ENCODE results near the gene SPPL3. TPM values are rescaled to one million over a fixed set of nuclear protein-coding genes. Genes with fewer than 3 reads are reported as not detected.

Gene SPPL3
- total RNA-seq, 3 donors from 2014 or later = 21.6 to 28.0 (median 22.8) TPM

- H3K36me3 Mint-ChIP-seq (ENCODE audit: insufficient read depth) = no peaks in the 10 kb centered on the region
- DNase-seq (no peak), ATAC-seq (no peak)
- H3K27me3 Mint-ChIP-seq (ENCODE audit: low read depth) = peaks cover 5% of the 10 kb centered on the region
- no peaks in the 10 kb centered on the region for H3K4me1 Mint-ChIP-seq (ENCODE audit: low read depth)
- H3K9me3 Mint-ChIP-seq = no peaks in the 10 kb centered on the region
- no peak overlapping the region for H3K4me3 Mint-ChIP-seq
Measured at GRCh38 chr12:120932956-120933526, 28.9 kb upstream of the SPPL3 start.

GRCh38 chr12:120932058-120932457 is 27.9 kb upstream of the SPPL3 start:
- no peak for ATAC-seq
- DNase-seq = no peak
- Mint-ChIP-seq H3K36me3 (ENCODE audit: insufficient read depth) (no peaks in the 10 kb centered on the region), H3K4me3 (no peak overlapping the region), H3K9me3 (no peaks in the 10 kb centered on the region), H3K4me1 (ENCODE audit: low read depth) (no peaks in the 10 kb centered on the region), H3K27me3 (ENCODE audit: low read depth) (no peaks in the 10 kb centered on the region)

- no peaks in the 10 kb centered on the region for H3K27me3 Mint-ChIP-seq (ENCODE audit: low read depth)
- no peaks in the 10 kb centered on the region for H3K4me1 Mint-ChIP-seq (ENCODE audit: low read depth)
- no peak for ATAC-seq
Measured at GRCh38 chr12:120930032-120930431, 25.9 kb upstream of the SPPL3 start.

GRCh38 chr12:120928864-120929652 is 24.9 kb upstream of the SPPL3 start:
- DNase-seq (no peak), ATAC-seq (no peak)
- Mint-ChIP-seq H3K4me1 (ENCODE audit: low read depth) (no peaks in the 10 kb centered on the region), H3K36me3 (ENCODE audit: insufficient read depth) (no peaks in the 10 kb centered on the region), H3K27me3 (ENCODE audit: low read depth) (no peaks in the 10 kb centered on the region), H3K9me3 (no peaks in the 10 kb centered on the region), H3K4me3 (no peak overlapping the region)

More at GRCh38 chr12:120930032-120930431, 25.9 kb upstream of the SPPL3 start:
- H3K36me3 Mint-ChIP-seq (ENCODE audit: insufficient read depth) = no peaks in the 10 kb centered on the region
- no peak for DNase-seq
- no peak overlapping the region for H3K4me3 Mint-ChIP-seq
- no peaks in the 10 kb centered on the region for H3K9me3 Mint-ChIP-seq

- Mint-ChIP-seq H3K4me1 (ENCODE audit: low read depth) (no peaks in the 10 kb centered on the region), H3K27me3 (ENCODE audit: low read depth) (no peaks in the 10 kb centered on the region), H3K4me3 (no peak overlapping the region), H3K36me3 (ENCODE audit: insufficient read depth) (no peaks in the 10 kb centered on the region), H3K9me3 (no peaks in the 10 kb centered on the region)
- DNase-seq (no peak), ATAC-seq (no peak)
Measured at GRCh38 chr12:120925740-120926563, 21.8 kb upstream of the SPPL3 start.

GRCh38 chr12:120922279-120922678 is 18.1 kb upstream of the SPPL3 start:
- Mint-ChIP-seq H3K27me3 (ENCODE audit: low read depth) (no peaks in the 10 kb centered on the region), H3K4me1 (ENCODE audit: low read depth) (no peaks in the 10 kb centered on the region), H3K9me3 (peaks cover 9% of the 10 kb centered on the region), H3K4me3 (no peak overlapping the region), H3K36me3 (ENCODE audit: insufficient read depth) (no peaks in the 10 kb centered on the region)
- ATAC-seq (no peak), DNase-seq (no peak)

- no peaks in the 10 kb centered on the region for H3K36me3 Mint-ChIP-seq (ENCODE audit: insufficient read depth)
Measured at GRCh38 chr12:120921637-120922036, 17.5 kb upstream of the SPPL3 start.

GRCh38 chr12:120920178-120920577 is 16.0 kb upstream of the SPPL3 start:
- Mint-ChIP-seq H3K4me1 (ENCODE audit: low read depth) (no peaks in the 10 kb centered on the region), H3K36me3 (ENCODE audit: insufficient read depth) (no peaks in the 10 kb centered on the region), H3K27me3 (ENCODE audit: low read depth) (peaks cover 3% of the 10 kb centered on the region), H3K4me3 (no peak overlapping the region), H3K9me3 (peaks cover 15% of the 10 kb centered on the region)
- ATAC-seq (no peak), DNase-seq (no peak)

More at GRCh38 chr12:120921637-120922036, 17.5 kb upstream of the SPPL3 start:
- Mint-ChIP-seq H3K27me3 (ENCODE audit: low read depth) (peaks cover 3% of the 10 kb centered on the region), H3K4me3 (no peak overlapping the region), H3K9me3 (peaks cover 14% of the 10 kb centered on the region), H3K4me1 (ENCODE audit: low read depth) (no peaks in the 10 kb centered on the region)
- DNase-seq (no peak), ATAC-seq (no peak)

GRCh38 chr12:120917748-120918147 is 13.6 kb upstream of the SPPL3 start:
- no peak overlapping the region for H3K4me3 Mint-ChIP-seq
- DNase-seq (no peak), ATAC-seq (no peak)
- peaks cover 15% of the 10 kb centered on the region for H3K9me3 Mint-ChIP-seq
- H3K4me1 Mint-ChIP-seq (ENCODE audit: low read depth) = no peaks in the 10 kb centered on the region
- peaks cover 3% of the 10 kb centered on the region for H3K27me3 Mint-ChIP-seq (ENCODE audit: low read depth)
- H3K36me3 Mint-ChIP-seq (ENCODE audit: insufficient read depth) = no peaks in the 10 kb centered on the region

GRCh38 chr12:120916561-120916960 is 12.4 kb upstream of the SPPL3 start:
- Mint-ChIP-seq H3K27me3 (ENCODE audit: low read depth) (peaks cover 3% of the 10 kb centered on the region), H3K36me3 (ENCODE audit: insufficient read depth) (no peaks in the 10 kb centered on the region), H3K4me3 (no peak overlapping the region), H3K4me1 (ENCODE audit: low read depth) (no peaks in the 10 kb centered on the region), H3K9me3 (peaks cover 15% of the 10 kb centered on the region)
- DNase-seq (no peak), ATAC-seq (no peak)

- H3K4me1 Mint-ChIP-seq (ENCODE audit: low read depth) = no peaks in the 10 kb centered on the region
- H3K27me3 Mint-ChIP-seq (ENCODE audit: low read depth) = peaks cover 3% of the 10 kb centered on the region
- DNase-seq = no peak
- no peak for ATAC-seq
- H3K4me3 Mint-ChIP-seq = no peak overlapping the region
- H3K36me3 Mint-ChIP-seq (ENCODE audit: insufficient read depth) = no peaks in the 10 kb centered on the region
- H3K9me3 Mint-ChIP-seq = peaks cover 15% of the 10 kb centered on the region
Measured at GRCh38 chr12:120914794-120915193, 10.6 kb upstream of the SPPL3 start.

- Mint-ChIP-seq H3K4me1 (ENCODE audit: low read depth) (peaks cover under 1% of the 10 kb centered on the region), H3K9me3 (no peaks in the 10 kb centered on the region), H3K27me3 (ENCODE audit: low read depth) (no peaks in the 10 kb centered on the region), H3K4me3 (no peak overlapping the region), H3K36me3 (ENCODE audit: insufficient read depth) (no peaks in the 10 kb centered on the region)
- ATAC-seq = peak in 1 of 2 donors; percentile 4
- DNase-seq = no peak
Measured at GRCh38 chr12:120909633-120910298, 5.6 kb upstream of the SPPL3 start.

- H3K36me3 Mint-ChIP-seq (ENCODE audit: insufficient read depth) = peaks cover 5% of the 10 kb centered on the region
- H3K4me3 Mint-ChIP-seq = no peak overlapping the region
- ATAC-seq (no peak), DNase-seq (no peak)
- H3K9me3 Mint-ChIP-seq = no peaks in the 10 kb centered on the region
- H3K4me1 Mint-ChIP-seq (ENCODE audit: low read depth) = peaks cover 23% of the 10 kb centered on the region
- no peaks in the 10 kb centered on the region for H3K27me3 Mint-ChIP-seq (ENCODE audit: low read depth)
Measured at GRCh38 chr12:120905856-120906384, 1.8 kb upstream of the SPPL3 start.
